ENCODE results near the gene NBAS. TPM values are rescaled to one million over a fixed set of nuclear protein-coding genes. Genes with fewer than 3 reads are reported as not detected.

NBAS gene
- total and polyA plus RNA-seq, 5 experiments from 2014 or later, result 19.0 to 35.0 (median 20.6) TPM

DNA sequence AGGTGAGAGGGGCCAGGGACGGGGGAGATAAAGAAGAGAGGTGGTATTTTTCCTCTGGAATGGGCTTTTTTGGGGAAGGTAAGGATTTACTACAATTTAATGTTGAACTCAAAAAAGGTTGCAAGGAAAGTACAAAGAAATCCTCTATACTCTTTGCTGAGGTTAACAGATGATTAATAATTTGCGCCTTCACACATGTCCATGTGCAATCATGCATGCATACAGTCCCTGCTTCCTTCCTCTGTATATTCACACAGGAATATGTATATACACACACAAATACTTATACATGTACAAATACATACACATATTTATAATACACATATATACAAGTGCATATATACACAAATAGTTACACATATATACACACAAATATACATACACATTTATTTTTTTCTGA, 193.4 kb downstream of the NBAS start:
- POLR2A ChIA-PET, result no interaction called here
- Mint-ChIP-seq H3K4me3 (no peak overlapping the region), H3K4me1 (peaks cover 0 to 4% (median under 1%) of the 10 kb centered on the region in 4 donors), H3K9me3 (no peaks in the 10 kb centered on the region), H3K27me3 (no peaks in the 10 kb centered on the region), H3K36me3 (peaks cover 3 to 75% (median 43%) of the 10 kb centered on the region in 3 donors), H3K27ac (no peak overlapping the region)
- DNase-seq (no peak), ATAC-seq (no peak)

DNA sequence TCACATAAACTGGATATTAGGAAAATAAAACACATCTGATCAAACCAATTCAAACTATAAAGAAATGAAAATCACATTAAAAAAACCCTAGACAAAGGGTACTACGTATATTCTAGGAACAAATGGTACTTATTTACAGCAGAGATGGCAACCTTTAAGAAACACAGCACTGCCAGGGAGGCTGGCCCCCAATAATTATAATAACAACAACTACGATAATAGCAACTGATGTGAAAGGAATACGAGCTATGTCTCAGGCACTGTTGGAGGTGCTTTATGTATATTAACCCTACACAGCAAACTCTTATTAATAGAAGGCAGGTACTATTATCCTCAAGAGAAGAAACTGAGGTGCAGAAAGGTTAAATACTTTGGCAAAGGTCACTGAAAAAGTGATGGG, 193.9 kb downstream of the NBAS start:
- ATAC-seq (no peak), DNase-seq (no peak)
- peaks cover 3 to 73% (median 41%) of the 10 kb centered on the region in 3 donors for H3K36me3 Mint-ChIP-seq
- no peak overlapping the region for H3K4me3 Mint-ChIP-seq
- H3K9me3 Mint-ChIP-seq, result no peaks in the 10 kb centered on the region
- peaks cover 0 to 4% (median under 1%) of the 10 kb centered on the region in 4 donors for H3K4me1 Mint-ChIP-seq
- peak overlapping the region in 1 of 10 donors; percentile 54 for H3K27ac Mint-ChIP-seq
- POLR2A ChIA-PET, result no interaction called here
- no peaks in the 10 kb centered on the region for H3K27me3 Mint-ChIP-seq

DNA sequence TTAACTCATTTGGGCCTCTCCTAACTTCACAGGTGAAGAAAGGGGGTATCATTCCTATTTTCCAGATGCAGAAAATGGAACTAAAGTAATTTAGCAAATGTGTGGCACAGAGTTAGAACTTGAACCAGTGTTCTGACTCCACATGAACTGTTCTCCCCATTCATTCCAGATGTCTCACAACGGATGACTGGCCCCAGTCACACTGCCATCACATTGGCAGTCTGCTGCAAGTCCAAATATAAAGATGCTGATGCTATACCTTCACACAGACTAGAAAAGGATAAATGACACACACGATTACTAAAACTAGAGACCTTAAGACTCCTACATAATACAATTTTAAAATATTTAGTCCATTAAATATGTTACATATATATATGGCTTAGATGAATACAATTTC, 195.7 kb downstream of the NBAS start:
- H3K9me3 Mint-ChIP-seq, result no peaks in the 10 kb centered on the region
- peaks cover 6 to 75% (median 44%) of the 10 kb centered on the region in 3 donors for H3K36me3 Mint-ChIP-seq

DNA sequence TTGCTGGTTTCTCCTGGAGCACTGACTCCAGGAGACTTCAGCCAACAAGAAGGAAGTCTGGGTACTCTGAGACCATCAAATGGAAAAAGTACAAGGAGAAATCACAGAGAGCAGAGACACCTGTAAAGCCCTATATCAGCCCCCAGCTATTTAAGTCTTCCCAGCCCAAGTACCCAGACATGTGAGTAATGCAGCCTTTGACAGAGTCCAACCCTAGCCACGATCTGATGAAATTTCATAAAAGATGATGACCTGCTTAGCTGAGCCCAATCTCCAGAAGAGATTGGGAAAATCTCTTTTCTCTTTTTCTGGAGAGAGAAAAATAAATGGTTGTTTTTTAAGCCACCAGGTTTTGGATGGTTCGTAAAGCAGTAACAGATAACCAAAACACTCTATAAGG, 196.6 kb downstream of the NBAS start:
- Mint-ChIP-seq H3K9me3 (no peaks in the 10 kb centered on the region), H3K4me3 (no peak overlapping the region), H3K4me1 (peaks cover 0 to 4% (median 0%) of the 10 kb centered on the region in 4 donors), H3K27me3 (no peaks in the 10 kb centered on the region), H3K36me3 (peaks cover 6 to 76% (median 44%) of the 10 kb centered on the region in 3 donors), H3K27ac (no peak overlapping the region)
- POLR2A ChIA-PET, result interaction anchor here (0.6 kb wide), 1 partner anchor 197 kb away, joined by 6 read pairs; no protein-coding TSS in a partner anchor
- DNase-seq (no peak), ATAC-seq (no peak)

More for the DNA sequence above, 195.7 kb downstream of the NBAS start:
- H3K27ac Mint-ChIP-seq, result no peak overlapping the region
- POLR2A ChIA-PET, result no interaction called here
- no peak overlapping the region for H3K4me3 Mint-ChIP-seq
- H3K4me1 Mint-ChIP-seq, result peaks cover 0 to 4% (median 0%) of the 10 kb centered on the region in 4 donors
- H3K27me3 Mint-ChIP-seq, result no peaks in the 10 kb centered on the region
- DNase-seq (no peak), ATAC-seq (no peak)

DNA sequence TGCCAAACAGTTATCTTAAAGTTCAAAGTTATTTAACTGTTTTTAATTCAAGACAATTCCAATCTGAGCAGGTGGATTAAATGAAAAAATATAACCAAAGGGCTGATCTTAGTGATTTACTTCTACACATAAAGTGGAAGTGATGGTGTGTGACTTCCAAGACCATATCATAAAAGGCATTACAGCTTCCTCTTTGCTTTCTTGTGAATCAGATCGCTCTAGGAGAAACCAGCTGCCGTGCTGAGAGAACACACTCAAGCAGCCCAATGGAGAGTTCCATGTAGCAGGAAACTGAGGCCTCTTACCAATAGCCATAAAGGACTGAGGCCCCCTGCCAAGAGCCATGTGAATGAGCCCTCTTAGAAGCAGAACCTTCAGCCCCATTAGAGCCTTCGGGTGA, 197.4 kb downstream of the NBAS start:
- no peak overlapping the region for H3K4me3 Mint-ChIP-seq
- ATAC-seq (no peak), DNase-seq (no peak)
- H3K4me1 Mint-ChIP-seq, result no peaks in the 10 kb centered on the region
- H3K27ac Mint-ChIP-seq, result no peak overlapping the region
- POLR2A ChIA-PET, result no interaction called here
- H3K36me3 Mint-ChIP-seq, result peaks cover 6 to 75% (median 46%) of the 10 kb centered on the region in 3 donors
- H3K9me3 Mint-ChIP-seq, result no peaks in the 10 kb centered on the region
- H3K27me3 Mint-ChIP-seq, result no peaks in the 10 kb centered on the region

DNA sequence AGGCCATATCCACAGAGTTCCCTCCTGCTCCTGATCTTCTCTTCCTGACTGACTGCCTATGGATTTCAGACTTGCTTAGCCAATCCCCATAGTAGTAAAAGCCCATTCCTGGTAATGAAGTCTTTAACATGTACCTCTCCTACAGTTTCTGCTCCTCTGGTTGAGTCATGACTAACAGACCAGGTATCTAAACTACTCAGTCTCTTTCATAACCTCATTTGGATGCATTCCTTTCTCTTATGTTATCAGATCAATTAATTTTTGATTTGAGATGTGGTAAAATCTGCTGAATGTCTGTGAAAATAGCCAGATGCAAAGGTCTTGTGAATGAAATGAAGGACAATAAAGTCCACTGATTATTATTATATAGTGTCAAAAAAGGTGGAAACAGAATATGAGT, 198.0 kb downstream of the NBAS start:
- H3K27me3 Mint-ChIP-seq, result no peaks in the 10 kb centered on the region
- no peaks in the 10 kb centered on the region for H3K4me1 Mint-ChIP-seq
- H3K4me3 Mint-ChIP-seq, result no peak overlapping the region
- peaks cover 6 to 77% (median 49%) of the 10 kb centered on the region in 3 donors for H3K36me3 Mint-ChIP-seq
- ATAC-seq, result no peak
- H3K9me3 Mint-ChIP-seq, result no peaks in the 10 kb centered on the region
- no peak overlapping the region for H3K27ac Mint-ChIP-seq
- POLR2A ChIA-PET, result no interaction called here
- DNase-seq, result no peak

DNA sequence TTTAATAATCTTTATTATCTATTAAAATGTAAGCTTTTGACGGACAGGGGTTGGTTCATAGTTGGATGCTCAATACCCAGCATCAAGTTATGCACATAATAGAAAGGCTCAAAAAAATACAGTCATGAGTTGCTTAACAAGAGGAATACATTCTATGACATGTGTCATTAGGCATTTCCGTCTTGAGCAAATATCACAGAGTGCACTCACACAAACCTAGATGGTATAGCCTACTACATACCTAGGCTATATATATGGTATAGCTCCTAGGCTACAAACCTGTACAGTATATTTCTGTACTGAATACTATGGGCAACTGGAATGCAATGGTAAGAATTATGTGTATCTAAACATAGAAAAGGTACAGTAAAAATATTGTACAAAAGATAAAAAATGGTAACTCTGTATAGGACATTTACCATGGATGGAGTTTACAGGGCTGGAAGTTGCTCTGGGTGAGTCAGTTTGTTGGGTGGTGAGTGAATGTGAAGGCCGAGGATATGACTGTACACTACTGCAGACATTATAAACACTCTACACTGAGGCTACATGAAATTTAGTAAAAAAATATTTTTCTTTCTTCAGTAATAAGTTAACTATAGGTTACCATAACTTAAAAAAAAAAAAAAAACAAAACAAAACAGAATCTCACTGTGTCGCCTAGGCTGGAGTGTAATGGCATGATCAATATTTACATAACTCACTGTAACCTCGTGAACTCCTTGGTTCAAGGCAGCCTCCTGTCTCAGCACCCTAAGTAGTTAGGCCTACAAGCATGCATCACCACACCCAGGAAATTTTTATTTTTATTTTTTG, 201.2 kb downstream of the NBAS start:
- Mint-ChIP-seq H3K4me3 (no peak overlapping the region), H3K4me1 (no peaks in the 10 kb centered on the region), H3K9me3 (no peaks in the 10 kb centered on the region), H3K27ac (no peak overlapping the region), H3K36me3 (peaks cover 22 to 82% (median 60%) of the 10 kb centered on the region in 3 donors), H3K27me3 (no peaks in the 10 kb centered on the region)
- DNase-seq (no peak), ATAC-seq (no peak)
- POLR2A ChIA-PET, result no interaction called here

DNA sequence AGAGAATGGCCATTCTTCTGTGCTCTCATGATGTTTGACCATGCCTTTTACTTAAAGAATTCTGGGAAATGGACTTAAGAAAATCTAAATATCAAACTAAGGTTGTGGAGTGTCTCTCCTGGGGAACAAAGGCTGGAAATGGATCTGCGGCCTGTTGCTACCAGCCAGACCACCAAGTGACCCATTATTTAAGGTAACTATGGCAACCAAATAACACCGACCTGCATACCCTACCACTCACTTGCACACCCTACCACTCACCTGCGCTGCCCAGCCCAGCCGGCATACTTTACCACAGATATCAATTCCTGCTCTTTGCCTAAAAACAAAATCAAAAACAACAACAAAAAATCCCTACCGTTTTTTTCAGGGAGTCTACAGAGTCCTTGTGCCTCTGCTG, 203.2 kb downstream of the NBAS start:
- H3K9me3 Mint-ChIP-seq, result no peaks in the 10 kb centered on the region
- no peak overlapping the region for H3K27ac Mint-ChIP-seq
- DNase-seq (no peak), ATAC-seq (no peak)
- POLR2A ChIA-PET, result no interaction called here
- no peaks in the 10 kb centered on the region for H3K27me3 Mint-ChIP-seq
- H3K36me3 Mint-ChIP-seq, result peaks cover 26 to 79% (median 59%) of the 10 kb centered on the region in 3 donors
- H3K4me1 Mint-ChIP-seq, result no peaks in the 10 kb centered on the region
- H3K4me3 Mint-ChIP-seq, result no peak overlapping the region

DNA sequence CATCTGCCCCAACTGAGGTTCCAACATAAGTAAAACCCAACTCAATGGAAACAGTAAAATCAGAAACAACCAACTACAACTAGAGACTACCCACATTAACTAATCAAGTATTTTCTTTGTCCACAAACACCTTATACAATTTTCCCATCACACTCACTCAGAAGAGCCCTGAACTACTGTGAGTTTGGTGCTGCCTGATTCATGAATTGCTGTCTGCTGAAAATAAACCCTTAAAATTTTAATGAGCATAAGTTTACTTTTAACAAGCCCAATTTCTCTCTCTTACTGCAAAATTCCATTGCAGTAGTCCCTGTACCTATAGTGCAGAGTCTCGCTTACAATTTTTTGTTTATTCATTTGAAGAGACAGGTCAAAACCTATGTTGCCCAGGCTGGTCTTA, 203.9 kb downstream of the NBAS start:
- Mint-ChIP-seq H3K27ac (peak overlapping the region in 2 of 10 donors; percentile 11 to 67), H3K27me3 (no peaks in the 10 kb centered on the region), H3K4me3 (no peak overlapping the region), H3K36me3 (peaks cover 30 to 80% (median 62%) of the 10 kb centered on the region in 3 donors), H3K4me1 (no peaks in the 10 kb centered on the region), H3K9me3 (no peaks in the 10 kb centered on the region)
- POLR2A ChIA-PET, result no interaction called here
- no peak for ATAC-seq
- no peak for DNase-seq

DNA sequence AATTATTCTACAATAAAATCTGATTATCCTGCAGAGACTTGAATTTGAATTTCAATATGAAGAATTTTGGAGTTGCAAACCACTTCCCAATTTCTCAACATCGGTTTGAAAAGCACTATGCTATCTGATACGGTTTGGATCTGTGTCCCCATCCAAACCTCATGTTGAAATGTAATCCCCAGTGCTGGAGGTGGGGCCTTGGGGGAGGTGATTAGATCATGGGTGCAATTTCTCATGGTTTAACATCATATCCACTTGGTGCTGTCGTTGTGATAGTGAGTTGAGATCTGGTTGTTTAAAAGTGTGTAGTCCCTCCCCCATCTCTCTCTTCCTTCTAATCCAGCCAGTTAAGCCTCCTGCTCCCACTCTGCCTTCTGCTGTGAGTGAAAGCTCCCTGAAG, 205.7 kb downstream of the NBAS start:
- no peak overlapping the region for H3K27ac Mint-ChIP-seq
- H3K9me3 Mint-ChIP-seq, result no peaks in the 10 kb centered on the region
- DNase-seq (no peak), ATAC-seq (no peak)
- peaks cover 36 to 84% (median 69%) of the 10 kb centered on the region in 3 donors for H3K36me3 Mint-ChIP-seq
- no peaks in the 10 kb centered on the region for H3K27me3 Mint-ChIP-seq
- POLR2A ChIA-PET, result no interaction called here
- no peak overlapping the region for H3K4me3 Mint-ChIP-seq
- H3K4me1 Mint-ChIP-seq, result no peaks in the 10 kb centered on the region

DNA sequence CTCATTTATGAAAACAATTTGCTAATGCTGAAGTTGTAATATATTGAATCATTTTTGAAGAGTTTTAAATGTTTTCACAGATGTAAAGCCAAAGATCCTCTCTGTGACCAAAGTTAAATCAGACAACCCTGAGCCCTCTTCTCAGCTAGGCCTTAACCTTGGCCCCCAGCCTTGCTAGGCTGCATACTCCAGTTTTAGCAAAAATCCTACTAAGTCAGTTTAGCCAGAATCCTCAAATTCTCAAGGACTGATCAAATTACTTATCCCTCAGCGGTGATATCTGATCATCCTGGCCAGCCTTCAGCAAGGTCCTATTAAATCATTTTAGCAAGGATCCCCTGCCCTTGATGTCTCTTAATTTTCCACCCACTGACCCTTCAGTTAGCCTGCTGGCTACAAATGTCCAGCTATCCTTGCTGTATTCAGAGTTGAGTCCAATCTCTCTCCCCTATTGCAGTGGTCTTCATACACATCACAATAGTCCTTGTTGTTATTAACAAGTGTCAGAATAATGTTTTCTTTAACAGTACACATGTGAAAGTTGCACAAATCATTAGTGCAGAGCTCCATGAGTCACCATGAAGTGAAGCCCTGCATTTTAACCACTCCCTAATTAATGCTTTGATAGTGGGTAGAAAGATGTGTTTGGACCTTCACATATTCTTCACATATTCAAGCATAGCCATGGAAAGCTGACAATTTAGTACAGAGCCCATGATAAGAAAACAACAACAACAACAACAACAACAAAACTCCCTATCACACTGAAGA, 206.4 kb downstream of the NBAS start:
- Mint-ChIP-seq H3K4me3 (no peak overlapping the region), H3K4me1 (no peaks in the 10 kb centered on the region), H3K27ac (no peak overlapping the region), H3K9me3 (no peaks in the 10 kb centered on the region), H3K27me3 (no peaks in the 10 kb centered on the region), H3K36me3 (peaks cover 41 to 86% (median 71%) of the 10 kb centered on the region in 3 donors)
- no peak for ATAC-seq
- POLR2A ChIA-PET, result no interaction called here
- no peak for DNase-seq

DNA sequence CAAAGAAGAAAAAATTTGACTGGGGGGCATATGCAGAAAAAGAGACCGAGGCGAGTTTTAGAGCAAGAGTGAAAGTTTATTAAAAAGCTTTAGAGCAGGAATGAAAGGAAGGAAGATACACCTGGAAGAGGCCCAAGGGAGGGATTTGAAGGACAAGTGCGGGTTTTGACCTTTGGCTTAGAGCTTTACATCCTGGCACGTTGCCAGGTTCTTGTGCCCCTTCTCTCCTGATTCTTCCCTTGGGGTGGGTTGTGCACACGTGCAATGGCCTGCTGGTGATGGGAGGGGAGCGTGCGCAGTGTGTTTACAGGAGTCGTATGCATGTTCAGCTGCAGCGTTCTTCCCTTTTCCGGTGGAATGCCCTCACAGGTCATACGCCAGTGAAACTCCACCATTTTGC, 208.8 kb downstream of the NBAS start:
- ATAC-seq, result no peak

DNA sequence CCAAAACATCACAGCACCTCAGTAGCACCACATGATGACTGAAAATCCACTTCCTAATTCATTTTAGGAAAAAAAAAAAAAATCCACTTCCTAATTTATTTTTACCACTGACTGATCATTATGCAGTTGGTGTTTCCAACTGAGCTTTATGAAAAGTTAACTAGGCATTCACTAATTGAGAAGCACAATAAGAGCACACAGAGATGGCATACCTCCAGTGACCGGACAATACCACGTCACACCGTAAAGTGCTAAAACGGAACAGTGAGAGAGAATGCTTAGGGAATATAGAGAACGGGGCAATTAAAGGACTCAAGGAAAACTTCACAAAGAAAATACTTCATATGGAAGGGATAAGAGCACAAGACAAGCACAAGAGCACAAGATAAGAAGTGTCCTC, 212.5 kb downstream of the NBAS start:
- Mint-ChIP-seq H3K27me3 (no peaks in the 10 kb centered on the region), H3K4me3 (no peak overlapping the region), H3K9me3 (peaks cover 0 to 13% (median 2%) of the 10 kb centered on the region in 9 donors), H3K27ac (no peak overlapping the region), H3K36me3 (peaks cover 46 to 83% (median 77%) of the 10 kb centered on the region in 3 donors), H3K4me1 (peaks cover 0 to 9% (median 2%) of the 10 kb centered on the region in 4 donors)
- POLR2A ChIA-PET, result no interaction called here
- ATAC-seq, result no peak
- no peak for DNase-seq

More for the DNA sequence above, 208.8 kb downstream of the NBAS start:
- Mint-ChIP-seq H3K27me3 (no peaks in the 10 kb centered on the region), H3K4me3 (no peak overlapping the region), H3K36me3 (peaks cover 56 to 85% (median 76%) of the 10 kb centered on the region in 3 donors), H3K27ac (peak overlapping the region in 1 of 10 donors; percentile 18), H3K4me1 (no peaks in the 10 kb centered on the region), H3K9me3 (peaks cover 0 to 2% (median 0%) of the 10 kb centered on the region in 9 donors)
- no peak for DNase-seq
- POLR2A ChIA-PET, result no interaction called here
